ENCODE measurements around the gene HNRNPUL1. TPM values are rescaled to one million over a fixed set of nuclear protein-coding genes. Genes with fewer than 3 reads are reported as not detected.

HNRNPUL1 gene
- total and polyA plus RNA-seq, 2 of the 8 experiments (the other 6 are each of a cell fraction or from before 2014, with no cell fraction given), result 99.5 to 264 TPM

GRCh38 chr19:41264581-41265394 is 616 bp downstream of the HNRNPUL1 start:
- Histone ChIP-seq H3K27ac (ENCODE audit: low read depth, low read length) (peak overlapping the region; percentile 99), H3K27me3 (replicated peaks in 1 of 4; ENCODE audit: control insufficient read depth in 3 of 4, extremely low read depth in 1 of 4, insufficient read depth in 3 of 4, low read length in 3 of 4) (no peaks in the 10 kb centered on the region), H4K5ac (ENCODE audit: insufficient read length, low read depth, low read length) (peak overlapping the region; percentile 95), H2AFZ (ENCODE audit: low read length) (no peak overlapping the region), H2BK12ac (ENCODE audit: low read depth, low read length) (peak overlapping the region; percentile 55; the same call in 1 of the 2 replicates), H2BK5ac (ENCODE audit: low read depth, low read length) (peak overlapping the region; percentile 97), H4K8ac (ENCODE audit: extremely low read depth, insufficient read depth, low read length) (peak overlapping the region; percentile 100), H3K23ac (ENCODE audit: insufficient read length) (peak overlapping the region; percentile 27), H2BK15ac (ENCODE audit: low read length) (no peak overlapping the region), H3K23me2 (ENCODE audit: low read depth, low read length) (peaks cover 14% of the 10 kb centered on the region), H2BK120ac (replicated peaks; ENCODE audit: low read depth, low read length) (peak overlapping the region; percentile 44), H4K20me1 (replicated peaks in 1 of 2; ENCODE audit: control insufficient read depth in 1 of 2, insufficient read depth in 2 of 2, low read length in 2 of 2) (peaks cover 2 to 4% of the 10 kb centered on the region in 2 experiments), H3K56ac (replicated peaks; ENCODE audit: insufficient read length, low read depth, low read length) (peak overlapping the region; percentile 93), H3K4ac (replicated peaks; ENCODE audit: insufficient read length, low read depth, low read length) (peak overlapping the region; percentile 96), H3K14ac (ENCODE audit: insufficient read length) (peak overlapping the region; percentile 4), H3K18ac (ENCODE audit: extremely low read depth, low read length) (peak overlapping the region; percentile 97), H3K4me2 (ENCODE audit: insufficient read depth in 1 of 2, low read depth in 2 of 2, low read length in 2 of 2) (peak overlapping the region; percentile 86 to 95), H3K4me3 (ENCODE audit: extremely low read depth in 1 of 4, insufficient read depth in 2 of 4, low read depth in 3 of 4, low read length in 4 of 4) (peak overlapping the region; percentile 71 to 96 (median 84)), H3K4me1 (replicated peaks in 1 of 4; ENCODE audit: control insufficient read depth in 3 of 4, insufficient read depth in 4 of 4, low read length in 3 of 4) (peaks cover 0 to 10% (median 5%) of the 10 kb centered on the region in 4 experiments; a peak in 6 of 7 replicates), H2AK5ac (ENCODE audit: low read depth, low read length) (peak overlapping the region; percentile 76; the same call in 1 of the 2 replicates), H3K79me1 (ENCODE audit: low read depth, low read length) (peaks cover 14% of the 10 kb centered on the region), H3K9ac (replicated peaks in 1 of 4; ENCODE audit: extremely low read depth in 1 of 4, low read depth in 3 of 4, low read length in 3 of 4) (peak overlapping the region; percentile 83 to 100 (median 99)), H3K9me3 (ENCODE audit: insufficient read depth in 2 of 2, low read depth in 1 of 2, low read length in 1 of 2) (no peaks in the 10 kb centered on the region), H4K91ac (replicated peaks; ENCODE audit: insufficient read length, low read length) (peak overlapping the region; percentile 92), H3K36me3 (ENCODE audit: control insufficient read depth in 2 of 4, insufficient read depth in 4 of 4, low read length in 3 of 4) (peaks cover 16 to 29% (median 19%) of the 10 kb centered on the region in 4 experiments), H2BK20ac (ENCODE audit: low read length) (no peak overlapping the region), H3K79me2 (ENCODE audit: control insufficient read depth in 1 of 2, insufficient read depth in 2 of 2, low read length in 2 of 2) (peaks cover 36 to 54% of the 10 kb centered on the region in 2 experiments)
- ChIA-PET POLR2A (ENCODE audit: partially characterized antibody) (interaction anchor here (0.7 to 38.6 kb wide), 38 partner anchors 9 to 652 kb away, joined by 3 to 579 read pairs (median 5); partner anchors contain the start of genes AXL, B9D2, CCDC97 and COQ8B), CTCF (ENCODE audit: partially characterized antibody) (interaction anchor here (0.6 to 4.8 kb wide), 10 partner anchors 36 to 200 kb away, joined by 3 to 89 read pairs (median 4); no protein-coding TSS in a partner anchor)
- DNase-seq (ENCODE audit: low read depth in 1 of 2, low spot score in 2 of 2) (no peak), FAIRE-seq (no peak)
- 3% methylated on average over 53 of the region's 75 CpGs; no CpG with 5 or more reads in 1 of the 2 experiments for WGBS, 2 experiments (ENCODE audit: extremely low coverage in 1 of 2, insufficient coverage in 1 of 2, insufficient read length in 1 of 2, insufficient replicate concordance in 2 of 2, low coverage in 1 of 2, low lambda C conversion rate in 2 of 2, missing lambda C conversion rate in 1 of 2)
- TF ChIP-seq POU5F1 (IDR thresholded peaks at IDR 0.05; ENCODE audit: low read depth, low read length) (no peak), RBBP5 (IDR thresholded peaks at IDR 0.05; ENCODE audit: borderline replicate concordance, low read depth, low read length) (0 out of 2 replicates have a peak, but pooled peaks have one; percentile 34), SIN3A (conservative IDR thresholded peaks at IDR 0.05 in 1 of 2, IDR thresholded peaks at IDR 0.05 in 1 of 2; ENCODE audit: low read depth in 1 of 2, low read length in 2 of 2) (no peak; a peak in 1 of 4 replicates), CBX5 (IDR thresholded peaks at IDR 0.05; ENCODE audit: low read depth, low read length) (no peak), FOSL1 (IDR thresholded peaks at IDR 0.05; ENCODE audit: insufficient read depth, low read depth, low read length) (no peak), CTBP2 (IDR thresholded peaks at IDR 0.05; ENCODE audit: borderline replicate concordance, insufficient read depth, insufficient read length, low read length) (no peak), SIRT6 (IDR thresholded peaks at IDR 0.05; ENCODE audit: low read length) (no peak), JUN (IDR thresholded peaks at IDR 0.05; ENCODE audit: low read depth, low read length) (no peak), TAF7 (optimal IDR thresholded peaks at IDR 0.05; ENCODE audit: borderline replicate concordance, low read depth, low read length) (peak; percentile 13), ASH2L (IDR thresholded peaks at IDR 0.05; ENCODE audit: low read length) (peak; percentile 50)
